ENCODE data around the gene FN1.
"Not testable (repeated sequence)": the region's sequence is repeated elsewhere in the genome, so short reads cannot be mapped to it uniquely, and the experiment has no call there.

FN1 gene

GRCh38 chr2:215410181-215410931 is 25.5 kb downstream of the FN1 start:
- in situ Hi-C loops (cut with MboI; ENCODE audit: low sequenced_read_pairs): not testable (repeated sequence)

- in situ Hi-C loops (cut with MboI; ENCODE audit: low sequenced_read_pairs): no loop called here
Observed at GRCh38 chr2:215409331-215410127, 26.3 kb downstream of the FN1 start.

GRCh38 chr2:215408441-215408840 is 27.4 kb downstream of the FN1 start:
- in situ Hi-C loops (cut with MboI; ENCODE audit: low sequenced_read_pairs): not testable (repeated sequence)

- in situ Hi-C loops (cut with MboI; ENCODE audit: low sequenced_read_pairs): no loop called here
Observed at GRCh38 chr2:215407590-215408264, 28.1 kb downstream of the FN1 start.

GRCh38 chr2:215407061-215407460 is 28.8 kb downstream of the FN1 start:
- in situ Hi-C loops (cut with MboI; ENCODE audit: low sequenced_read_pairs): no loop called here

- in situ Hi-C loops (cut with MboI; ENCODE audit: low sequenced_read_pairs): no loop called here
Observed at GRCh38 chr2:215405722-215406581, 29.9 kb downstream of the FN1 start.

- in situ Hi-C loops (cut with MboI; ENCODE audit: low sequenced_read_pairs): no loop called here
Observed at GRCh38 chr2:215404348-215405012, 31.4 kb downstream of the FN1 start.

GRCh38 chr2:215403441-215404347 is 32.2 kb downstream of the FN1 start:
- in situ Hi-C loops (cut with MboI; ENCODE audit: low sequenced_read_pairs): no loop called here

GRCh38 chr2:215401896-215402379 is 33.9 kb downstream of the FN1 start:
- in situ Hi-C loops (cut with MboI; ENCODE audit: low sequenced_read_pairs): no loop called here

- in situ Hi-C loops (cut with MboI; ENCODE audit: low sequenced_read_pairs): no loop called here
Observed at GRCh38 chr2:215399067-215399716, 36.7 kb downstream of the FN1 start.

- in situ Hi-C loops (cut with MboI; ENCODE audit: low sequenced_read_pairs): no loop called here
Observed at GRCh38 chr2:215397632-215398341, 38.1 kb downstream of the FN1 start.

GRCh38 chr2:215396595-215397313 is 39.1 kb downstream of the FN1 start:
- in situ Hi-C loops (cut with MboI; ENCODE audit: low sequenced_read_pairs): no loop called here

- in situ Hi-C loops (cut with MboI; ENCODE audit: low sequenced_read_pairs): no loop called here
Observed at GRCh38 chr2:215395687-215396460, 40.0 kb downstream of the FN1 start.

- in situ Hi-C loops (cut with MboI; ENCODE audit: low sequenced_read_pairs): no loop called here
Observed at GRCh38 chr2:215394102-215394805, 41.6 kb downstream of the FN1 start.

GRCh38 chr2:215392687-215393270 is 43.1 kb downstream of the FN1 start:
- in situ Hi-C loops (cut with MboI; ENCODE audit: low sequenced_read_pairs): no loop called here
